H9 (cell line): ENCODE results near the gene PSMG2. TPM values are rescaled to one million over a fixed set of nuclear protein-coding genes. Genes with fewer than 3 reads are reported as not detected.
A peak's percentile ranks its signal among the peaks of the same experiment; 100 is the strongest.

Source experiments
- DNase-seq: peaks from one replicate; pipeline ENCODE4 v3.0.0-alpha.2; 2017
- H2AFZ ChIP-seq: one replicate; pipeline ENCODE4 v1.6.1; 2013; ENCODE audit warnings: mild to moderate bottlenecking, low read length, control low read depth, moderate library complexity
- H2AK5ac ChIP-seq: 2 replicates; pipeline ENCODE4 v1.6.1; 2013; ENCODE audit warnings: low read length, control low read depth, mixed read lengths; ENCODE audit not compliant: insufficient read length
- H2BK120ac ChIP-seq: one replicate; pipeline ENCODE4 v1.6.1; 2013; ENCODE audit warnings: low read depth, mild to moderate bottlenecking, low read length, control low read depth, inconsistent platforms; ENCODE audit not compliant: poor library complexity, severe bottlenecking
- H2BK12ac ChIP-seq: 2 replicates; pipeline ENCODE4 v1.6.1; 2013; ENCODE audit warnings: low read length, control low read depth, mixed read lengths, low read depth; ENCODE audit not compliant: insufficient read length
- H2BK15ac ChIP-seq: 2 replicates; pipeline ENCODE4 v1.6.1; 2013; ENCODE audit warnings: low read depth, low read length, control low read depth
- H2BK20ac ChIP-seq: one replicate; pipeline ENCODE4 v1.6.1; 2013; ENCODE audit warnings: low read depth, mild to moderate bottlenecking, low read length, control low read depth, inconsistent platforms; ENCODE audit not compliant: poor library complexity, severe bottlenecking
- H2BK5ac ChIP-seq: 2 replicates; pipeline ENCODE4 v1.6.1; 2013; ENCODE audit warnings: low read length, control low read depth, mixed read lengths; ENCODE audit not compliant: insufficient read length
- H3K14ac ChIP-seq: 2 replicates; pipeline ENCODE4 v1.6.1; 2013; ENCODE audit warnings: low read length, control low read depth; ENCODE audit not compliant: insufficient read depth
- H3K18ac ChIP-seq: 2 replicates; pipeline ENCODE4 v1.6.1; 2013; ENCODE audit warnings: low read depth, mild to moderate bottlenecking, mixed read lengths, low read length, control low read depth; ENCODE audit not compliant: insufficient read length
- H3K23ac ChIP-seq: 2 replicates; pipeline ENCODE4 v1.6.1; 2013; ENCODE audit warnings: low read length, control low read depth, mixed read lengths, low read depth; ENCODE audit not compliant: insufficient read length
- H3K23me2 ChIP-seq: 2 replicates; pipeline ENCODE4 v1.6.1; 2013; ENCODE audit warnings: low read depth, mild to moderate bottlenecking, mixed read lengths, low read length, control low read depth; ENCODE audit not compliant: insufficient read length, poor library complexity, severe bottlenecking
- H3K27ac ChIP-seq: 2 replicates; pipeline ENCODE4 v1.5.1; 2013; ENCODE audit warnings: low read length, control low read depth, mixed read lengths, low read depth; ENCODE audit not compliant: insufficient read length
- H3K27me3 ChIP-seq: 2 replicates; pipeline ENCODE4 v1.6.1; 2013; ENCODE audit warnings: low read length, control low read depth, inconsistent platforms; ENCODE audit not compliant: insufficient read depth
- H3K4ac ChIP-seq: 2 replicates; pipeline ENCODE4 v1.6.1; 2013; ENCODE audit warnings: low read depth, mild to moderate bottlenecking, control low read depth, inconsistent platforms, low read length, moderate library complexity
- H3K4me1 ChIP-seq: 2 replicates; pipeline ENCODE4 v1.6.1; 2013; ENCODE audit warnings: low read length, control low read depth, inconsistent platforms; ENCODE audit not compliant: insufficient read depth
- H3K4me2 ChIP-seq: 2 replicates; pipeline ENCODE4 v1.6.1; 2013; ENCODE audit warnings: low read length, control low read depth, mixed read lengths; ENCODE audit not compliant: insufficient read length, insufficient read depth
- H3K56ac ChIP-seq: 2 replicates; pipeline ENCODE4 v1.6.1; 2013; ENCODE audit warnings: low read depth, mild to moderate bottlenecking, mixed read lengths, low read length, control low read depth; ENCODE audit not compliant: insufficient read length
- H3K79me1 ChIP-seq: 2 replicates; pipeline ENCODE4 v1.6.1; 2013; ENCODE audit warnings: low read depth, mild to moderate bottlenecking, moderate library complexity, low read length, control low read depth, inconsistent platforms; ENCODE audit not compliant: insufficient read depth, poor library complexity, severe bottlenecking
- H3K79me2 ChIP-seq: 2 replicates; pipeline ENCODE4 v1.6.1; 2013; ENCODE audit warnings: low read length, control low read depth, inconsistent platforms; ENCODE audit not compliant: insufficient read depth
- H3K9ac ChIP-seq: 2 replicates; pipeline ENCODE4 v1.6.1; 2013; ENCODE audit warnings: low read length, control low read depth, mixed read lengths; ENCODE audit not compliant: insufficient read length; ENCODE audit errors: extremely low read depth
- H3K9me3 ChIP-seq: one replicate; pipeline ENCODE4 v1.6.1; 2013; ENCODE audit warnings: low read depth, low read length, inconsistent platforms; ENCODE audit not compliant: control insufficient read depth
- H3T11ph ChIP-seq: one replicate; pipeline ENCODE4 v1.6.1; 2013; ENCODE audit warnings: mild to moderate bottlenecking, low read length, control low read depth, inconsistent platforms
- H4K20me1 ChIP-seq: one replicate; pipeline ENCODE4 v1.6.1; 2013; ENCODE audit not compliant: control insufficient read depth, insufficient read length, insufficient read depth
- H4K5ac ChIP-seq: 2 replicates; pipeline ENCODE4 v1.6.1; 2013; ENCODE audit warnings: low read depth, mild to moderate bottlenecking, mixed read lengths, low read length, control low read depth; ENCODE audit not compliant: insufficient read length
- H4K8ac ChIP-seq: replicated peaks from 2 replicates; pipeline ENCODE4 v1.6.1; 2013; ENCODE audit warnings: low read length, control low read depth, mixed read lengths, low read depth; ENCODE audit not compliant: insufficient read length
- H4K91ac ChIP-seq: 2 replicates; pipeline ENCODE4 v1.6.1; 2013; ENCODE audit warnings: low read depth, mild to moderate bottlenecking, moderate library complexity, mixed read lengths, low read length, control low read depth; ENCODE audit not compliant: insufficient read length
- H3K27ac Mint-ChIP-seq, 3 experiments: 2 replicates in 2 of 3; 3 replicates in 1 of 3; pipeline ENCODE4 v1.8.0; 2020 to 2021; ENCODE audit warnings: mixed read lengths in 3 of 3, mild to moderate bottlenecking in 1 of 3, moderate library complexity in 1 of 3
- H3K27me3 Mint-ChIP-seq: 2 replicates; pipeline ENCODE4 v1.8.0; 2021; ENCODE audit warnings: low read depth, mild to moderate bottlenecking, moderate library complexity, mixed read lengths
- H3K36me3 Mint-ChIP-seq, 3 experiments: 2 replicates in 2 of 3; 3 replicates in 1 of 3; pipeline ENCODE4 v1.8.0; 2020 to 2021; ENCODE audit warnings: low read depth in 3 of 3, mixed read lengths in 3 of 3; ENCODE audit not compliant: insufficient read depth in 1 of 3
- H3K4me1 Mint-ChIP-seq, 2 experiments: 2 replicates each; pipeline ENCODE4 v1.8.0; 2020; ENCODE audit warnings: mixed read lengths in 2 of 2
- H3K4me3 Mint-ChIP-seq, 2 experiments: 2 replicates in 1 of 2; 3 replicates in 1 of 2; pipeline ENCODE4 v1.8.0; 2020 to 2021; ENCODE audit warnings: mild to moderate bottlenecking in 2 of 2, mixed read lengths in 2 of 2, moderate library complexity in 1 of 2
- H3K9me3 Mint-ChIP-seq, 2 experiments: 2 replicates in 1 of 2; 3 replicates in 1 of 2; pipeline ENCODE4 v1.8.0; 2020; ENCODE audit warnings: mild to moderate bottlenecking in 2 of 2, mixed read lengths in 2 of 2, moderate library complexity in 1 of 2
- CTCF ChIP-seq: fragments of 200-600 bp; sonication (generic); conservative IDR thresholded peaks from 3 replicates; pipeline ENCODE4 v1.8.0; 2021; ENCODE audit warnings: antibody characterized with exemption, mild to moderate bottlenecking
- WGBS: extraction: QIAGEN DNeasy Blood & Tissue Kit; methylation state at CpG from one replicate; pipeline ENCODE4 v1.1.7; 2013; ENCODE audit warnings: missing lambda C conversion rate, low lambda C conversion rate, mixed read lengths; ENCODE audit not compliant: insufficient read length; ENCODE audit errors: extremely low coverage; 5-methylcytosine and 5-hydroxymethylcytosine counted together
- total RNA-seq: library from RNA; stranded (reverse); gene quantifications from 2 replicates; pipeline ENCODE4 v1.2.1, GENCODE V29; 2021

Gene PSMG2
- total RNA-seq, 1 experiment from 2014 or later = 72.2 TPM

DNA sequence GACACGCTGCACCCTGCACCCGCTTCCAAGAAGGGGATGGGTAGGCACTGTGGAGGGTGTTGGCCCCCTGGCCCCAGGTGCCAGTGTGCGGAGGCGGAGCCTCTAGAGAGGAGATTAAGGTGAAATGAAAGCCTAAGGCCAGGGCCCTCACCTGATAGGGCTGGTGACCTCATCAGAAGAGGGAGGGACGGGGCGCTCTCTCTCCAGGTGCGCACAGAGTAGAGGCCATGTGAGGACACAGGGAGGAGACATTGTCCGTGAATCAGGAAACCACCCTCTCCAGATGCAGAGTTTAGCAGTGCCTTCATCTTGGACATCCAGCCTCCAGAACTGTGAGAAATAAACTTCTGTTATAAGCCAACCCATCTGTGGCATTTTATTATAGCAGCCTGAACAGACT, 62.3 kb downstream of the PSMG2 start:
- no peaks in the 10 kb centered on the region for H3K79me1 ChIP-seq
- no peak overlapping the region for H3K4me2 ChIP-seq
- no peak overlapping the region for H2BK5ac ChIP-seq
- no peak overlapping the region for H3K18ac ChIP-seq
- H2BK120ac ChIP-seq = no peak overlapping the region
- H3K56ac ChIP-seq = no peak overlapping the region
- H3K4me3 Mint-ChIP-seq = no peak overlapping the region
- no peaks in the 10 kb centered on the region for H3K79me2 ChIP-seq
- H3T11ph ChIP-seq = no peak overlapping the region
- H4K8ac ChIP-seq = no peak overlapping the region
- no peak overlapping the region for H3K4ac ChIP-seq
- no peak overlapping the region for H2BK12ac ChIP-seq
- H2AFZ ChIP-seq = no peak overlapping the region
- WGBS = no CpG with 5 or more reads among the region's 8 CpGs
- H3K4me1 Mint-ChIP-seq = peaks cover 4 to 11% of the 10 kb centered on the region in 2 experiments
- no peak overlapping the region for H3K27ac Mint-ChIP-seq
- no peaks in the 10 kb centered on the region for H3K9me3 Mint-ChIP-seq
- no peak overlapping the region for H4K91ac ChIP-seq
- no peaks in the 10 kb centered on the region for H3K23me2 ChIP-seq
- no peak overlapping the region for H3K23ac ChIP-seq
- no peak overlapping the region for H3K9ac ChIP-seq
- no peak overlapping the region for H2BK20ac ChIP-seq
- no peak overlapping the region for H2AK5ac ChIP-seq
- no peaks in the 10 kb centered on the region for H3K9me3 ChIP-seq
- no peaks in the 10 kb centered on the region; a peak in 1 of 7 replicates for H3K36me3 Mint-ChIP-seq
- TF ChIP-seq CTCF = no peak
- H3K14ac ChIP-seq = no peak overlapping the region
- no peak overlapping the region for H3K27ac ChIP-seq
- no peak overlapping the region for H4K5ac ChIP-seq
- H4K20me1 ChIP-seq = no peaks in the 10 kb centered on the region
- peak; percentile 57 for DNase-seq
- H3K4me1 ChIP-seq = no peaks in the 10 kb centered on the region
- no peaks in the 10 kb centered on the region for H3K27me3 Mint-ChIP-seq
- H2BK15ac ChIP-seq = no peak overlapping the region
- no peaks in the 10 kb centered on the region for H3K27me3 ChIP-seq
